ENCODE results near the gene ZNF277.

ZNF277 gene

GRCh38 chr7:112184455-112184854, 22.0 kb upstream of the ZNF277 start:
- TF ChIP-seq EZH2phosphoT487 (conservative IDR thresholded peaks at IDR 0.05; ENCODE audit: low read length) = no peak
- no peak for TF ChIP-seq CTCF (IDR thresholded peaks at IDR 0.05; ENCODE audit: insufficient read depth, low read length, poor library complexity, severe bottlenecking)
- Histone ChIP-seq H3K4me2 (ENCODE audit: low read depth, low read length, poor library complexity, severe bottlenecking) (no peak overlapping the region), H3K9me3 (ENCODE audit: insufficient read depth, low read length) (no peaks in the 10 kb centered on the region)

GRCh38 chr7:112185005-112185834, 21.3 kb upstream of the ZNF277 start:
- H3K9me3 ChIP-seq (ENCODE audit: insufficient read depth, low read length) = no peaks in the 10 kb centered on the region
- H3K9me2 ChIP-seq (replicated peaks; ENCODE audit: insufficient read depth, low read length) = no peaks in the 10 kb centered on the region
- no peak overlapping the region for H2AFZ ChIP-seq (ENCODE audit: low read depth, low read length, severe bottlenecking)
- no peak overlapping the region for H3K27ac ChIP-seq (ENCODE audit: low read depth, low read length)
- H3K27me3 ChIP-seq (ENCODE audit: low read length) = no peaks in the 10 kb centered on the region
- no peaks in the 10 kb centered on the region for H3K36me3 ChIP-seq (ENCODE audit: low read length)
- TF ChIP-seq CTCF (IDR thresholded peaks at IDR 0.05; ENCODE audit: insufficient read depth, low read length, poor library complexity, severe bottlenecking) (no peak), EZH2phosphoT487 (conservative IDR thresholded peaks at IDR 0.05; ENCODE audit: low read length) (no peak)
- no peak overlapping the region for H3K9ac ChIP-seq (ENCODE audit: low read length)
- H4K20me1 ChIP-seq (ENCODE audit: low read depth, low read length) = no peaks in the 10 kb centered on the region
- H3F3A ChIP-seq (ENCODE audit: insufficient read depth) = no peaks in the 10 kb centered on the region
- H3K4me3 ChIP-seq (ENCODE audit: insufficient read depth, low read length, poor library complexity, severe bottlenecking) = no peak overlapping the region
- H3K79me2 ChIP-seq (ENCODE audit: insufficient read depth, low read length) = no peaks in the 10 kb centered on the region
- H3K4me2 ChIP-seq (ENCODE audit: low read depth, low read length, poor library complexity, severe bottlenecking) = no peak overlapping the region

More at GRCh38 chr7:112184455-112184854, 22.0 kb upstream of the ZNF277 start:
- no peaks in the 10 kb centered on the region for H3K79me2 ChIP-seq (ENCODE audit: insufficient read depth, low read length)
- H4K20me1 ChIP-seq (ENCODE audit: low read depth, low read length) = no peaks in the 10 kb centered on the region
- no peak overlapping the region for H2AFZ ChIP-seq (ENCODE audit: low read depth, low read length, severe bottlenecking)
- no peak overlapping the region for H3K9ac ChIP-seq (ENCODE audit: low read length)
- H3K4me3 ChIP-seq (ENCODE audit: insufficient read depth, low read length, poor library complexity, severe bottlenecking) = no peak overlapping the region
- no peaks in the 10 kb centered on the region for H3K27me3 ChIP-seq (ENCODE audit: low read length)
- no peaks in the 10 kb centered on the region for H3F3A ChIP-seq (ENCODE audit: insufficient read depth)
- no peaks in the 10 kb centered on the region for H3K36me3 ChIP-seq (ENCODE audit: low read length)
- no peak overlapping the region for H3K27ac ChIP-seq (ENCODE audit: low read depth, low read length)
- no peaks in the 10 kb centered on the region for H3K9me2 ChIP-seq (replicated peaks; ENCODE audit: insufficient read depth, low read length)

- Histone ChIP-seq H3K4me3 (ENCODE audit: insufficient read depth, low read length, poor library complexity, severe bottlenecking) (no peak overlapping the region), H3K36me3 (ENCODE audit: low read length) (no peaks in the 10 kb centered on the region), H3K4me2 (ENCODE audit: low read depth, low read length, poor library complexity, severe bottlenecking) (no peak overlapping the region), H3K9me2 (replicated peaks; ENCODE audit: insufficient read depth, low read length) (no peaks in the 10 kb centered on the region), H2AFZ (ENCODE audit: low read depth, low read length, severe bottlenecking) (no peak overlapping the region), H3F3A (ENCODE audit: insufficient read depth) (no peaks in the 10 kb centered on the region), H3K27me3 (ENCODE audit: low read length) (no peaks in the 10 kb centered on the region), H3K9me3 (ENCODE audit: insufficient read depth, low read length) (no peaks in the 10 kb centered on the region), H4K20me1 (ENCODE audit: low read depth, low read length) (no peaks in the 10 kb centered on the region), H3K27ac (ENCODE audit: low read depth, low read length) (no peak overlapping the region), H3K79me2 (ENCODE audit: insufficient read depth, low read length) (no peaks in the 10 kb centered on the region), H3K9ac (ENCODE audit: low read length) (no peak overlapping the region)
- TF ChIP-seq EZH2phosphoT487 (conservative IDR thresholded peaks at IDR 0.05; ENCODE audit: low read length) (no peak), CTCF (IDR thresholded peaks at IDR 0.05; ENCODE audit: insufficient read depth, low read length, poor library complexity, severe bottlenecking) (no peak)
Observed at GRCh38 chr7:112186300-112186699, 20.2 kb upstream of the ZNF277 start.
